Stimulated activated CD4-positive, alpha-beta T cell treated with anti-CD3 and anti-CD28 coated beads, Interleukin-12 subunit alpha, Interleukin-12 subunit beta, amount 100 ng/mL, for 48 hours (primary cell): ENCODE measurements around the gene STEAP1B.
"Not testable (repeated sequence)": the region's sequence is repeated elsewhere in the genome, so short reads cannot be mapped to it uniquely, and the experiment has no call there.

Experiments
- DNase-seq, 3 donors: peaks; one replicate each; pipeline ENCODE4 v3.0.0-alpha.2; 2020; ENCODE audit warnings: low read depth in 2 of 3, low spot score in 1 of 3

Gene STEAP1B

GRCh38 chr7:22499888-22500689 lies at the start of gene STEAP1B:
TSS of gene STEAP1B (minus strand) at chr7:22500188. CDS start at chr7:22494855, 5,333 bp downstream.
- DNase-seq: peak; percentile 74 to 82 (median 80)

- DNase-seq: no peak
Observed at GRCh38 chr7:22549051-22549450, 49.1 kb upstream of the STEAP1B start.

DNA sequence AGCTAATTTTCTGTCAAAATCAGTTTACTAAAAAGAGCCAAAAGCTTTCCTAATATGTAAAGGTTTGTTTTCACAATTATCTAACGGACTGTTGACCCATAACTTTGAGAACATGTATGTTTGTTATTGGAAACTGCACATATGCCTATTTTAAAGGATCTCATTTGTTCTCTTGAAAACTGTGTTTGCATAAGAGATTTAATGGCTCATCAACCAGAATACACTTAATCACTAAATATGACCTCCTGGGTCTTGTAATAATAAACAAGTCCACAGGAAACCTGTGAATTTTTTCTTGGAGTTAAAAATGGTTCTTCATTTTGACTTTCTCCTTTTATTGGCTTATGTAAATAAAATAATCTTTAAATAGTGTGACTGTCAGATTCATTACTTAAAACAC lies 48.3 kb upstream of the STEAP1B start:
- DNase-seq: no peak

DNA sequence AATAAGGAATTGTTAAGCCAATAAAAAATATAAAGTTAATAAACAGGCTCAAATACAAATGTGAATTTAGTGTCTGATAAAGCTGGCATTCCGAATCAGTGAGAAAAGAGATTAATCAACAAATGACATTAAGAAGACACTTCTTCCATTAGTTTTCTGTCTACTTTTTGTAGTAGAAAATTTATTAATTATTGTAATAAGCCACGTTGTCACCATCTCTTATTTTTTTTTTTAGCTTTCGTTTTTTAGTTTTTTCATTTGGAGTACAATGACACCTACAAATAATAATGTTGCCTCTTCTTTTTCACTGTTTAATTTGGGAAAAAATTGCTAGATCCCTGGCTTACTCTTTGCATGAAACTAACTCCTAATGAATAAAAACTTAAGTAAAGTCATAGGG lies 46.8 kb upstream of the STEAP1B start:
- DNase-seq: no peak

GRCh38 chr7:22545529-22545928 lies 45.5 kb upstream of the STEAP1B start:
- DNase-seq: no peak

- DNase-seq: no peak
Observed at GRCh38 chr7:22544245-22544644, 44.3 kb upstream of the STEAP1B start.

DNA sequence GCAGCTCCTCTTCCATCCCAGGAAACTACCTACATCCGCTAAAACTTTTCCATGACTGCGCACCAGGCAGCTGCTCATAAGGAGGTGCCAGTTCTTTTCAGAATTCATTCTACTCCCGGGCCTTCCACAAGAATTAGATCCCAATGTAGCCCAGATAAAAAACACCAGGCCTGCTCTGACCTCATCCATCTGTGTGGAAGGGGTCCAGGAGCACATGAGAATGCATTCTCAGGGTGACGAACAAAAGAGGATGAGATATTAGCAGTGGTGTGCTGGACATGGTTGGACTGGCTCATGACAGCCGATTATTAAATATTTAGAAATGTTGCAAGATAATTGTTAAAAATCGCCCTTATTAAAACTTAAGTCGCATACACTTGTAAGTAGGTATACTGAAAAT lies 43.2 kb upstream of the STEAP1B start:
- DNase-seq: no peak

DNA sequence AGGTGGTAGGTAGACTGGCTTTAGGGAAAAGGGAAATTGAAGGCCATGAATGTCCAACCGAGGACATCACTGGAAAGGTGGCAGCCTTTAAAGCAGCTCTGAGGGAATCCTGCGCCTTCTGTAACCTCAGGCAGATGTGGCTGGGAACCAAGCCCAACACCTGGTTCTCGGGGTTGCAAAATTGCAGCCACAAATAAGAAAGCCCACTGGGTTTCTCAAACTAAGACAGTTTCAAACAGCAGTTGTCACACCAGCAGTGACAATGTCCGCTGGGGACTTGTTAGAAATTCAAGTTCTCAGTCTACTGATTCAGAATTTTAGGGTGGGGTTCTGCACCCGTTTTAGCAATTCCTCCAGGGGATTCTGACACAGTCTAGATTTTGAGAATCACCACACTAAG lies 42.7 kb upstream of the STEAP1B start:
- DNase-seq: no peak

GRCh38 chr7:22542254-22542653 lies 42.3 kb upstream of the STEAP1B start:
- no peak for DNase-seq

- DNase-seq: no peak
Observed at GRCh38 chr7:22541789-22542188, 41.8 kb upstream of the STEAP1B start.

- DNase-seq: not testable (repeated sequence)
Observed at GRCh38 chr7:22528537-22528936, 28.5 kb upstream of the STEAP1B start.

DNA sequence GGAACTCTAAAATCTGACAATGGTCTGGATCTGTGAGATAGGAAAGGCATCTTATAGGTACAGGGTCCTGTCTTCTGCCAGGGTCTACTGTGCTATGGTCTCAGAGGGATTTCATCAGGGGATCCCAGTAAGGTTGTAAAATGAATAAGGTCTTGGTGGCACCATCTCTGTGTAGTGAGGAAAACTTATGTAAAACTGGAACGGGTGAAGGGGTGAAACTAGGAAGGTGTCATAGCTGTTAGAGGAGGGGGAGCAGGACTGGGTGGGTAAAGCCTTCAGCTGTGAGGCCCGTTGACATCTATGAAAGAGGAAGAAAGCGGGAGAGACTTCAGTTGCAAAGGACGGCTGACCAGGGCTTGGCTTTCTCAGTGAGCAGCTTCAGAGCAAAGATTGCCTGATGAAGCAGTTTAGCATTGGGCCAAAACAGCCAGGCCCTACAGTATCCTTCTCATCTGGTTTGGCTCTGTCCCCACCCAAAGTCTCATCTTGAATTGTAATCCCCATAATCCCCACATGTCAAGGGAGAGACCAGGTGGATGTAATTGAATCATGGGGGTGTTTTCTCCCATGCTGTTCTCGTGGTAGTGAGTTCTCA lies 24.5 kb upstream of the STEAP1B start:
- not testable (repeated sequence) for DNase-seq

- DNase-seq: not testable (repeated sequence)
Observed at GRCh38 chr7:22523478-22524352, 23.7 kb upstream of the STEAP1B start.

DNA sequence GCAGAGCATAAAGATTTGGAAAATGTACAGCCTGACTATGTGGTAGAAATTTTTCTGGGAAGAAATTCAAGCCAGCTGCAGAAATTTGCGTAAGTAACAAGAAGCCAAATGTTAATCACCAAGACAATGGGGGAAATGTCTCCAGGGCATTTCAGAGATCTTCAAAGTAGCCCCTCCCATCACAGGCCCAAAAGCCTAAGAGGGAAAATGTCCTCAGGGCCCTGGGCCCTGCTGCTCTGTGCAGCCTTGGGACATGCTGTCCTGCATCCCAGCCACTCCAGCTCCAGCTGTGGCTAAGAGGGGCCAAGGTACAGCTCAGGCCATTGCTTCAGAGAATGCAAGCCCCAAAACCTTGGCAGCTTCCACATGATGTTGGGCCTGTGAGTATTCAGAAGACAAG lies 19.6 kb upstream of the STEAP1B start:
- not testable (repeated sequence) for DNase-seq

GRCh38 chr7:22516950-22517349 lies 17.0 kb upstream of the STEAP1B start:
- not testable (repeated sequence) for DNase-seq

GRCh38 chr7:22514963-22515362 lies 15.0 kb upstream of the STEAP1B start:
- DNase-seq: not testable (repeated sequence)

DNA sequence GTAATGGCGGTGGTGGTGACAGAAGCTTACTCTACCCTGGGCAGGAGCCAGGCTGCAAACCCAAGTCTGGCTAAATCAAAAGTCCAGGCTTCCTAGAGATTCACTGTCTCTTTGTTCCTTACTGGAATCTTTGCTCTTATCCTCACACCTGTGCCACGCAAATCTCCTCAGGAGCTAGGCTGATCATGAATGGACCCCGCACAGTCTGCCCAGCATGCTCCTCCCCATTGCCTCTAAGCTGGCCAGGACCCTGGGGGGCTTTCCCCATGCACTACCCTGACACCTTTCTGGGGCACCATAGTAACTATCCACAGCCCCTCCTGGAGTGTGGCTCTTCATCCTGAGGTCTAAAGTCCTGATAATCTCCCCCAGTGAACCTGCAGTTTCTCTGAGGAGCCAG lies 7.3 kb upstream of the STEAP1B start:
- not testable (repeated sequence) for DNase-seq

DNA sequence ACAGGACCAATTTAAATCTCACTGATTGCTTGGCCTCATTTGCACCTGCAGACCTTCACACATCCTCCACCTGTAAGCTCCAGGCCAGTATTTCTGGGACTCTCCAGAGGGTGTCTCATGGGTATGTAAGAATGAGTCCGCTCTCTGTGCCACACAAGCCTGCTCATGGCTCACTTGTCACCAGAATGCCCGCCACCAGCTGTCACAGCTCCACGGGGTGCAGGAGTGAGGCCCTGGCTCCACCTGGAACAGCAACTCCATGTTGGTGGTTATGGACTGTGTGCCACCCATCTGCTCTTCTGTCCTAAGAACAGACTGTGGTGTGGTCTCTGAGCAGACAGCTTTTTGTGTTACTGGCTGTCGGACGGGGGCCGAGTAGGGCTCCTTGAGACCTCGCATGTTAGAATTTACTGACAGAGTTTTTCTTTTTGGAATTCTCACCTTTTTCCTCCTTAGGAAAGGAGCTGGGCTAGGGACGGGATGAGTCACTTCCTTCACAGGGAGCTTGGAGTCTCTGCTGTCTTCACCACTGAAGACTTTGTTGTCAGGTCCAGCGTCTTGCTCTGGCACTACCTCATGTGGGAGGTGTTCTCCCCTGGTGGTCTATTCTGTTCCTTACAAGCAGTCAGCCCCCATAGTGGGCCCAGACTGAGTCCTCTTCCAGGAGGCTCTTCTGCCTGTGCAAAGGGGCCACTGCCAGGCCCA lies 6.5 kb upstream of the STEAP1B start:
- not testable (repeated sequence) for DNase-seq

GRCh38 chr7:22504519-22504918 lies 4.5 kb upstream of the STEAP1B start:
- DNase-seq: not testable (repeated sequence)

- DNase-seq: not testable (repeated sequence)
Observed at GRCh38 chr7:22502104-22502503, 2.1 kb upstream of the STEAP1B start.

DNA sequence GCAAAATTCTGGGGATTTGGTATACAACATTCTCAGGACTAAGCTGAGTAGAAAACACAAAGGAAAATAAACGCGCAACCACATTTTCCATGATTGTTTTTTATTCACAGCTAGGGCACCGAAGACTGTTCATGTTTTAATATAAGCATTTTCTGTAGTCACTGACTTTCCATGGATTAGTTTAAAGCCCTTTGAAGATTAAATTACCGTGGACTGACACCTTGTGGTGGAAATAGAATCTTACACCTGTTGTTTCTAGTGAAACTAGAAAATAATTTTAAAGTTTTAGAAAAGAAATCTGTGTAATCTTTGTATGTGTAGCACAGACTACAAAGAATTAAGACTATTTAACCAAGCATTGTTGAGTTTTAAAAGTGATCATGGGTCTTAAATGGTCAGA lies 1.3 kb upstream of the STEAP1B start:
- DNase-seq: peak in 1 of 3 donors; percentile 13
